GM12878 (cell line): ENCODE data around the gene PTPRM. TPM values are rescaled to one million over a fixed set of nuclear protein-coding genes. Genes with fewer than 3 reads are reported as not detected.

ENCODE experiments used
- ATAC-seq: fragments of 200-7000 bp; cut with Tn5 transposase; 3 replicates; pipeline ENCODE4 v1.9.1; 2020; ENCODE audit warnings: mild to moderate bottlenecking, moderate library complexity
- BruUV-seq: library from RNA; stranded (reverse); fragments of 400-500 nt; replicated peaks from 2 replicates; lab custom pipeline; 2021; lab: Mats Ljungman, UMichigan
- CTCF ChIA-PET: fragments of 300-600 bp; sonication (Branson Sonifier 250); formaldehyde crosslinking; extraction: SDS; loops from one replicate; lab custom pipeline; 2021; ENCODE audit warnings: inconsistent platforms; lab: Yijun Ruan, JAX
- POLR2A ChIA-PET: fragments of 350-600 bp; formaldehyde crosslinking; extraction: SDS; loops from one replicate; lab custom pipeline; 2021; ENCODE audit warnings: inconsistent platforms; lab: Charles Lee
- RAD21 ChIA-PET: fragments of 300-600 bp; sonication (Branson Sonifier 250); formaldehyde crosslinking; loops from one replicate; lab custom pipeline; 2023; ENCODE audit warnings: antibody characterized with exemption; ENCODE audit not compliant: unreplicated experiment; lab: Charles Lee
- SMC1A ChIA-PET: fragments of 300-600 bp; sonication (Branson Sonifier 250); formaldehyde crosslinking; loops from one replicate; lab custom pipeline; 2023; ENCODE audit not compliant: unreplicated experiment, uncharacterized antibody; lab: Charles Lee
- DNase-seq: peaks from one replicate; pipeline ENCODE4 v3.0.0-alpha.2; 2011; ENCODE audit warnings: low read depth, low spot score
- FAIRE-seq: peaks from 3 replicates; lab custom pipeline; 2011; peaks lifted over from hg19 to GRCh38; lab: Jason Lieb, UNC
- H2AFZ ChIP-seq: 2 replicates; pipeline ENCODE4 v1.6.0; 2011; ENCODE audit warnings: low read depth, low read length, control low read depth; ENCODE audit not compliant: control insufficient read depth
- H3K27ac ChIP-seq: 2 replicates; pipeline ENCODE4 v1.5.1; 2011; ENCODE audit warnings: control low read depth; ENCODE audit not compliant: control insufficient read depth, insufficient read depth
- H3K27me3 ChIP-seq, 2 experiments: replicated peaks in 1 of 2; 2 replicates each; pipeline versions ENCODE4 v1.6.0 to v1.6.1; 2011; ENCODE audit warnings: low read length in 1 of 2; ENCODE audit not compliant: control insufficient read depth in 2 of 2, insufficient read depth in 2 of 2
- H3K36me3 ChIP-seq, 2 experiments: 2 replicates each; pipeline ENCODE4 v1.5.1; 2011; ENCODE audit warnings: low read length in 1 of 2; ENCODE audit not compliant: control insufficient read depth in 2 of 2, insufficient read depth in 2 of 2
- H3K4me1 ChIP-seq: 2 replicates; pipeline ENCODE4 v1.6.1; 2011; ENCODE audit warnings: mild to moderate bottlenecking, low read length, moderate library complexity, mixed read lengths; ENCODE audit not compliant: control insufficient read depth, insufficient read depth
- H3K4me2 ChIP-seq: 2 replicates; pipeline ENCODE4 v1.6.0; 2011; ENCODE audit warnings: control low read depth; ENCODE audit not compliant: control insufficient read depth, insufficient read depth
- H3K4me3 ChIP-seq: fragments of 200-600 bp; sonication (generic); 2 replicates; pipeline ENCODE4 v1.5.1; 2016
- H3K79me2 ChIP-seq: 2 replicates; pipeline ENCODE4 v1.6.0; 2011; ENCODE audit warnings: low read length; ENCODE audit not compliant: control insufficient read depth, insufficient read depth
- H3K9ac ChIP-seq: 2 replicates; pipeline ENCODE4 v1.8.0; 2011; ENCODE audit warnings: low read length, control low read depth, mixed read lengths; ENCODE audit not compliant: control insufficient read depth, insufficient read depth
- H3K9me3 ChIP-seq: replicated peaks from 3 replicates; pipeline ENCODE4 v1.5.1; 2011; ENCODE audit warnings: mild to moderate bottlenecking, low read length; ENCODE audit not compliant: control insufficient read depth, insufficient read depth
- H4K20me1 ChIP-seq: 2 replicates; pipeline ENCODE4 v1.6.0; 2011; ENCODE audit not compliant: control insufficient read depth, insufficient read depth
- CTCF ChIP-seq, 3 experiments: IDR thresholded peaks in 2 of 3; conservative IDR thresholded peaks in 1 of 3; 2 replicates each; pipeline ENCODE4 v1.5.1; 2011; ENCODE audit warnings: low read depth in 3 of 3, low read length in 3 of 3, mild to moderate bottlenecking in 3 of 3, control low read depth in 2 of 3, moderate library complexity in 2 of 3, inconsistent platforms in 1 of 3, mixed read lengths in 1 of 3; ENCODE audit not compliant: control insufficient read depth in 2 of 3, insufficient read depth in 1 of 3; ENCODE audit errors: extremely low read depth in 1 of 3
- IKZF1 ChIP-seq: fragments of 450-650 bp; conservative IDR thresholded peaks from 2 replicates; pipeline ENCODE4 v1.6.1; 2017; ENCODE audit warnings: antibody characterized with exemption, mild to moderate bottlenecking
- KLF5 ChIP-seq: fragments of 450-650 bp; IDR thresholded peaks from 2 replicates; pipeline ENCODE4 v1.6.1; 2014; ENCODE audit warnings: mild to moderate bottlenecking; ENCODE audit not compliant: partially characterized antibody
- LARP7 ChIP-seq: fragments of 450-650 bp; IDR thresholded peaks from 2 replicates; pipeline ENCODE4 v1.6.1; 2017; ENCODE audit warnings: mild to moderate bottlenecking
- MTA3 ChIP-seq: IDR thresholded peaks from 2 replicates; pipeline ENCODE4 v1.6.1; 2012; ENCODE audit warnings: low read length, inconsistent platforms, borderline replicate concordance
- MYC ChIP-seq: IDR thresholded peaks from 2 replicates; pipeline ENCODE4 v1.6.1; 2011; ENCODE audit warnings: mild to moderate bottlenecking, low read length, moderate library complexity, inconsistent platforms; ENCODE audit not compliant: insufficient read depth, insufficient replicate concordance, insufficient read length, severe bottlenecking
- NFXL1 ChIP-seq: fragments of 450-650 bp; IDR thresholded peaks from 2 replicates; pipeline ENCODE4 v1.6.1; 2017; ENCODE audit warnings: antibody characterized with exemption, mild to moderate bottlenecking, borderline replicate concordance
- NFYA ChIP-seq: IDR thresholded peaks from 2 replicates; pipeline ENCODE4 v1.6.1; 2011; ENCODE audit warnings: low read depth, mild to moderate bottlenecking, low read length, improper control_type of control experiment, borderline replicate concordance
- NRF1 ChIP-seq: conservative IDR thresholded peaks from 2 replicates; pipeline ENCODE4 v1.6.1; 2011; ENCODE audit warnings: mild to moderate bottlenecking, low read depth, low read length, improper control_type of control experiment
- POU2F2 ChIP-seq: IDR thresholded peaks from 3 replicates; pipeline ENCODE4 v1.6.1; 2011; ENCODE audit warnings: low read depth, mild to moderate bottlenecking, low read length, borderline replicate concordance
- RAD21 ChIP-seq: IDR thresholded peaks from 2 replicates; pipeline ENCODE4 v1.6.1; 2011; ENCODE audit warnings: mild to moderate bottlenecking, low read depth, low read length, moderate library complexity; ENCODE audit not compliant: insufficient read depth
- SIN3A ChIP-seq: IDR thresholded peaks from 2 replicates; pipeline ENCODE4 v1.6.1; 2012; ENCODE audit warnings: low read depth, low read length, improper control_type of control experiment
- SP1 ChIP-seq: IDR thresholded peaks from one replicate; pipeline ENCODE4 v1.6.1; 2011; ENCODE audit warnings: low read depth, low read length
- SREBF1 ChIP-seq: IDR thresholded peaks from 2 replicates; pipeline ENCODE4 v1.6.1; 2012; ENCODE audit warnings: mild to moderate bottlenecking, low read length
- SREBF2 ChIP-seq: IDR thresholded peaks from 2 replicates; pipeline ENCODE4 v1.6.1; 2012; ENCODE audit warnings: mild to moderate bottlenecking, low read length
- ZNF384 ChIP-seq: IDR thresholded peaks from 2 replicates; pipeline ENCODE4 v1.6.1; 2012; ENCODE audit warnings: low read depth, mild to moderate bottlenecking, low read length, improper control_type of control experiment, borderline replicate concordance
- WGBS: methylation state at CpG from one replicate; pipeline ENCODE4 v1.1.6; 2016; ENCODE audit warnings: low lambda C conversion rate; ENCODE audit not compliant: insufficient replicate concordance, insufficient coverage; ENCODE audit errors: missing lambda C conversion rate; 5-methylcytosine and 5-hydroxymethylcytosine counted together
- in situ Hi-C: fragments of 300-500 bp; cut with MboI; formaldehyde crosslinking; loops from 9 replicates; pipeline ENCODE4 v1.14.3; 2018; ENCODE audit warnings: mixed read lengths
- intact Hi-C: fragments of 100-400 bp; cut with micrococcal nuclease; formaldehyde crosslinking; loops from one replicate; pipeline ENCODE4 v1.14.2; 2022; ENCODE audit not compliant: unreplicated experiment
- polyA plus RNA-seq, 11 experiments: library from polyadenylated mRNA; depleted of rRNA in 4 of 11; unstranded in 6 of 11; stranded (reverse) in 5 of 11; fragments of >200 nt; fragmentation: Nextera tagmentation in 4 of 11; fragmentation: Illumina TruSeq in 1 of 11; extraction: Ambion mirVana in 4 of 11; extraction: Trizol in 1 of 11; gene quantifications; 1 replicate in 1 of 11; 2 replicates in 10 of 11; pipeline versions ENCODE4 v1.2.1 to v1.2.3, GENCODE V29; 2011 to 2016; ENCODE audit warnings: inconsistent platforms in 2 of 11, missing spikeins in 2 of 11, low read depth in 1 of 11
- total RNA-seq, 4 experiments: library from RNA; depleted of rRNA in 3 of 4; stranded (reverse); fragments of >200 nt in 3 of 4; fragmentation: Illumina TruSeq in 1 of 4; extraction: Trizol in 1 of 4; gene quantifications; 2 replicates each; pipeline versions ENCODE4 v1.2.1 to v1.2.3, GENCODE V29; 2013 to 2021

Gene PTPRM
- total and polyA plus RNA-seq, 10 of the 15 experiments (the other 5 are each of a cell fraction or from before 2014, with no cell fraction given): 0.07 to 22.6 (median 0.60) TPM

DNA sequence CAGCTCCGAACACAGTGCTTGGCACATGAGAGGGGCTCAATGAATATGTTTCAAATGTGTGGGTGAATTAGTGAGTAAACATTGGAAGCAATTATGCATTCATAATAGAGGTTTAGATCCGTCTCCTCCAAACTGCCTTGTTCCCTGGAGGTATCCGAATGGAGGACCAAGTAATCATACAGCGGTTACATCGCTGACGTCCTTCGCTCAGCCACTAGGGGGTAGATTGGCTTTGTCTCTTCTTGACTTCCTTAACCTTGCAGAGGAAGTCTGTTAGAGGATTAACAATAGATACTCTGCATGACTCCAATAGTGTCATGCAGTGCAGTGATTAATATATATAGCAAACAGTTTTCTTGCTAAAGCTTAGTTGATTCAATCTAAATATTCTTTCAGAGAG, 517.0 kb downstream of the PTPRM start (continued):
- TF ChIP-seq ZNF384: no peak

- Histone ChIP-seq H3K79me2 (no peaks in the 10 kb centered on the region), H3K9me3 (no peaks in the 10 kb centered on the region), H3K4me3 (no peak overlapping the region), H3K27ac (no peak overlapping the region), H3K36me3 (no peaks in the 10 kb centered on the region), H3K27me3 (no peaks in the 10 kb centered on the region), H3K9ac (no peak overlapping the region), H3K4me2 (no peak overlapping the region), H2AFZ (no peak overlapping the region), H4K20me1 (no peaks in the 10 kb centered on the region), H3K4me1 (no peaks in the 10 kb centered on the region)
- CTCF ChIA-PET: interaction anchor here (0.9 to 1.1 kb wide), 2 partner anchors 12 to 301 kb away, joined by 3 to 5 read pairs; no protein-coding TSS in a partner anchor
- WGBS: 0% methylated on average over 3 of the region's 3 CpGs
- intact Hi-C loops (no loop called here), in situ Hi-C loops (no loop called here)
- TF ChIP-seq IKZF1: no peak
- no peak for TF ChIP-seq SREBF2
- no peak for TF ChIP-seq MTA3
- no peak for TF ChIP-seq SIN3A
- SMC1A ChIA-PET: interaction anchor here (1.2 kb wide), 1 partner anchor 241 kb away, joined by 3 read pairs; no protein-coding TSS in a partner anchor
- POLR2A ChIA-PET: no interaction called here
- RAD21 ChIA-PET: no interaction called here
- BruUV-seq: no TSS peak
- ATAC-seq (no peak), DNase-seq (no peak), FAIRE-seq (no peak)
These were observed 521.5 kb downstream of the PTPRM start for GRCh38 chr18:8088626-8089025.

- BruUV-seq: no TSS peak
- intact Hi-C loops: no loop called here
- TF ChIP-seq SP1 (no peak), LARP7 (no peak), RAD21 (no peak), NFXL1 (no peak), NRF1 (no peak), SREBF1 (no peak), KLF5 (no peak), POU2F2 (no peak), MYC (no peak), CTCF (IDR thresholded peaks at IDR 0.05 in 2 of 3, conservative IDR thresholded peaks at IDR 0.05 in 1 of 3; ENCODE audit: control insufficient read depth in 2 of 3, extremely low read depth in 1 of 3, insufficient read depth in 1 of 3, low read depth in 3 of 3, low read length in 3 of 3) (no peak), NFYA (no peak)
These were observed 523.9 kb downstream of the PTPRM start for GRCh38 chr18:8091035-8091434.

More at GRCh38 chr18:8091035-8091434, 523.9 kb downstream of the PTPRM start:
- 13% methylated on average over 2 of the region's 2 CpGs for WGBS
- FAIRE-seq (no peak), DNase-seq (no peak), ATAC-seq (no peak)
- Histone ChIP-seq H3K36me3 (no peaks in the 10 kb centered on the region), H3K27me3 (no peaks in the 10 kb centered on the region), H3K4me1 (no peaks in the 10 kb centered on the region), H3K79me2 (no peaks in the 10 kb centered on the region), H4K20me1 (no peaks in the 10 kb centered on the region), H2AFZ (no peak overlapping the region), H3K9me3 (no peaks in the 10 kb centered on the region), H3K4me3 (no peak overlapping the region), H3K4me2 (no peak overlapping the region), H3K9ac (no peak overlapping the region), H3K27ac (no peak overlapping the region)
- SMC1A ChIA-PET: no interaction called here
- in situ Hi-C loops: no loop called here
- RAD21 ChIA-PET: no interaction called here
- CTCF ChIA-PET: no interaction called here
- POLR2A ChIA-PET: no interaction called here
